OCI-LY7 (cell line): ENCODE data around the gene SUMF1. TPM values are rescaled to one million over a fixed set of nuclear protein-coding genes. Genes with fewer than 3 reads are reported as not detected.

Source experiments
- BruUV-seq: library from RNA; stranded (reverse); fragments of 400-500 nt; replicated peaks from 2 replicates; lab custom pipeline; 2021; lab: Mats Ljungman, UMichigan
- CTCF ChIA-PET: fragments of 300-600 bp; sonication (Branson Sonifier 250); formaldehyde crosslinking; loops from one replicate; lab custom pipeline; 2022; ENCODE audit warnings: antibody characterized with exemption; ENCODE audit not compliant: unreplicated experiment; lab: Charles Lee
- POLR2A ChIA-PET: fragments of 300-600 bp; sonication (Branson Sonifier 250); formaldehyde crosslinking; loops from one replicate; lab custom pipeline; 2022; ENCODE audit warnings: antibody characterized with exemption; lab: Charles Lee
- DNase-seq: peaks from one replicate; pipeline ENCODE4 v3.0.0-alpha.2; 2015; ENCODE audit warnings: low spot score
- H2AFZ ChIP-seq: fragments of 200-600 bp; sonication (generic), shearing (Covaris generic); 2 replicates; pipeline ENCODE4 v1.6.1; 2014; ENCODE audit warnings: mild to moderate bottlenecking, antibody characterized with exemption, low read length, moderate library complexity
- H3K27ac ChIP-seq: fragments of 200-600 bp; sonication (generic); 2 replicates; pipeline ENCODE4 v1.5.1; 2014; ENCODE audit warnings: mixed run types, low read depth, mild to moderate bottlenecking, moderate library complexity, low read length, inconsistent platforms; ENCODE audit not compliant: poor library complexity, severe bottlenecking
- H3K36me3 ChIP-seq: fragments of 200-600 bp; sonication (generic); 2 replicates; pipeline ENCODE4 v1.6.1; 2014; ENCODE audit warnings: mild to moderate bottlenecking, antibody characterized with exemption, low read length, moderate library complexity, mixed read lengths; ENCODE audit not compliant: insufficient read depth
- H3K4me1 ChIP-seq: fragments of 200-600 bp; sonication (generic); 2 replicates; pipeline ENCODE4 v1.5.1; 2014; ENCODE audit warnings: mild to moderate bottlenecking, low read length; ENCODE audit not compliant: insufficient read depth, poor library complexity, severe bottlenecking
- H3K4me2 ChIP-seq: fragments of 200-600 bp; sonication (generic); 2 replicates; pipeline ENCODE4 v1.6.1; 2014; ENCODE audit warnings: mild to moderate bottlenecking, low read length
- H3K4me3 ChIP-seq: fragments of 200-600 bp; sonication (generic); 2 replicates; pipeline ENCODE4 v1.5.1; 2014; ENCODE audit warnings: mild to moderate bottlenecking, low read depth, low read length; ENCODE audit not compliant: poor library complexity, severe bottlenecking
- H3K79me2 ChIP-seq: fragments of 200-600 bp; sonication (generic); 2 replicates; pipeline ENCODE4 v1.6.1; 2016; ENCODE audit warnings: low read depth, mild to moderate bottlenecking, low read length, moderate library complexity, mixed read lengths; ENCODE audit not compliant: insufficient read depth
- H3K9me2 ChIP-seq: fragments of 200-600 bp; sonication (generic); 2 replicates; pipeline ENCODE4 v1.6.1; 2016; ENCODE audit warnings: mild to moderate bottlenecking, low read length, mixed read lengths; ENCODE audit not compliant: insufficient read depth
- H3K9me3 ChIP-seq: fragments of 200-600 bp; sonication (generic); 2 replicates; pipeline ENCODE4 v1.6.1; 2014; ENCODE audit warnings: mild to moderate bottlenecking, mixed run types, low read length, mixed read lengths
- H4K20me1 ChIP-seq: fragments of 200-600 bp; sonication (generic); 2 replicates; pipeline ENCODE4 v1.6.1; 2014; ENCODE audit warnings: mild to moderate bottlenecking, antibody characterized with exemption, low read length, moderate library complexity, mixed read lengths; ENCODE audit not compliant: insufficient read depth
- CTCF ChIP-seq: fragments of 200-600 bp; sonication (generic); conservative IDR thresholded peaks from 2 replicates; pipeline ENCODE4 v1.5.1; 2014; ENCODE audit warnings: mild to moderate bottlenecking, antibody characterized with exemption, low read length, moderate library complexity, mixed read lengths
- EZH2phosphoT487 ChIP-seq: fragments of 200-600 bp; sonication (generic); IDR thresholded peaks from 2 replicates; pipeline ENCODE4 v1.6.1; 2018; ENCODE audit warnings: low read depth, borderline replicate concordance, mild to moderate bottlenecking, mixed run types, antibody characterized with exemption, low read length, moderate library complexity, mixed read lengths
- intact Hi-C: fragments of 100-400 bp; cut with micrococcal nuclease; formaldehyde crosslinking; loops from one replicate; pipeline ENCODE4 v1.10.0; 2022; ENCODE audit not compliant: unreplicated experiment
- total RNA-seq, 2 experiments: library from RNA; depleted of rRNA in 1 of 2; stranded (reverse); fragments of >200 nt in 1 of 2; shearing (Covaris generic) in 1 of 2; gene quantifications; 2 replicates each; pipeline ENCODE4 v1.2.3, GENCODE V29; 2014 to 2022

Gene SUMF1
- total RNA-seq, 2 experiments from 2014 or later, result 9.1 to 11.9 TPM

GRCh38 chr3:4507024-4507596 is 40.0 kb upstream of the SUMF1 start:
- H2AFZ ChIP-seq, result peak overlapping the region; percentile 0; the same call in 1 of the 2 replicates
- H3K9me2 ChIP-seq, result no peaks in the 10 kb centered on the region
- H3K36me3 ChIP-seq, result peaks cover 18% of the 10 kb centered on the region; the same call in 1 of the 2 replicates
- ChIA-PET POLR2A (interaction anchor here (0.6 to 11.0 kb wide), 12 partner anchors 10 to 690 kb away, joined by 3 to 206 read pairs (median 3); partner anchors contain the start of genes ITPR1 and SUMF1), CTCF (interaction anchor here (0.8 kb wide), 1 partner anchor 13 kb away, joined by 3 read pairs; no protein-coding TSS in a partner anchor)
- intact Hi-C loops, result loop anchor here (1.0 to 2.0 kb wide), 2 partner anchors 14 to 680 kb away; partner anchors contain the start of genes EDEM1 and ITPR1
- no peaks in the 10 kb centered on the region for H4K20me1 ChIP-seq
- peak overlapping the region; percentile 64 for H3K4me3 ChIP-seq
- H3K4me1 ChIP-seq, result peaks cover 71% of the 10 kb centered on the region
- H3K9me3 ChIP-seq, result no peaks in the 10 kb centered on the region
- H3K79me2 ChIP-seq, result peaks cover 58% of the 10 kb centered on the region; the same call in 1 of the 2 replicates
- peak; percentile 58 for DNase-seq
- peak overlapping the region; percentile 98 for H3K27ac ChIP-seq
- peak overlapping the region; percentile 82 for H3K4me2 ChIP-seq
- TF ChIP-seq EZH2phosphoT487, result no peak
- TF ChIP-seq CTCF, result no peak
- BruUV-seq, result no TSS peak

DNA sequence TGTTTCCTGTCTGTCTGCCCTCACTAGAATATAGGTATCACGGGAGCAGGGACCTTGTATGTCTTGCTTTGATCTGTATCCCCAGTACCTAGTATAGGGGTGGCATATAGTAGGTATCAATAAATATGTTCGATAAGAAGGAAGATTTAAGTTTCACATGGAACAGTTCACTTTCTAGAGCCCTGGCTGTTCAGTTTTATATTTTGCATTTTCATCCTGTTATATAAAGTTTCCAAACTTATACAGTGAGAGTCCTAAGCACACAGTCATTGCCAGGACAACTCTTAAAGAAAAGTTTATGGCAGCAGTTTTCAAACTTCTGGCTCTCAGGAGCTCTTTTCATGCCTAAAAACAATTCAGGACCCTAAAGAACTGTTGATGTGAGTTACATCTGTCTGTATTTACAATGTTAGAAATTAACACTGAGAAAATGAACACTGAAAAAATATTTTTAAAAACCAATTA is 39.5 kb upstream of the SUMF1 start:
- Histone ChIP-seq H3K4me2 (peak overlapping the region; percentile 82), H3K4me1 (peaks cover 76% of the 10 kb centered on the region)
- intact Hi-C loops, result loop anchor here (1.0 to 2.0 kb wide), 2 partner anchors 13 to 680 kb away; partner anchors contain the start of genes EDEM1 and ITPR1

More for the DNA sequence above, 39.5 kb upstream of the SUMF1 start:
- BruUV-seq, result no TSS peak
- Histone ChIP-seq H2AFZ (peak overlapping the region; percentile 21; the same call in 1 of the 2 replicates), H3K27ac (peak overlapping the region; percentile 98), H4K20me1 (no peaks in the 10 kb centered on the region), H3K4me3 (peak overlapping the region; percentile 64), H3K36me3 (peaks cover 24% of the 10 kb centered on the region; the same call in 1 of the 2 replicates), H3K79me2 (peaks cover 58% of the 10 kb centered on the region; the same call in 1 of the 2 replicates), H3K9me3 (no peaks in the 10 kb centered on the region), H3K9me2 (no peaks in the 10 kb centered on the region)
- TF ChIP-seq CTCF (no peak), EZH2phosphoT487 (no peak)
- ChIA-PET POLR2A (interaction anchor here (0.7 to 11.0 kb wide), 6 partner anchors 8 to 625 kb away, joined by 3 to 206 read pairs (median 4); partner anchors contain the start of genes ITPR1 and SUMF1), CTCF (no interaction called here)
- DNase-seq, result peak; percentile 11
